Kidney epithelial cell (primary cell): Measurements from ENCODE around the gene SYPL2. TPM values are rescaled to one million over a fixed set of nuclear protein-coding genes. Genes with fewer than 3 reads are reported as not detected.

ENCODE experiments used
- DNase-seq: peaks from one replicate; pipeline ENCODE4 v3.0.0-alpha.2; 2010; ENCODE audit warnings: low read depth
- H3K27me3 ChIP-seq: 2 replicates; pipeline ENCODE4 v1.6.0; 2011; ENCODE audit warnings: low read length; ENCODE audit not compliant: control insufficient read depth, insufficient read depth
- H3K36me3 ChIP-seq: 2 replicates; pipeline ENCODE4 v1.5.1; 2011; ENCODE audit warnings: low read length; ENCODE audit not compliant: control insufficient read depth, insufficient read depth
- H3K4me3 ChIP-seq: 2 replicates; pipeline ENCODE4 v1.5.1; 2011; ENCODE audit warnings: low read depth, mild to moderate bottlenecking, control low read depth, low read length
- total RNA-seq: library from RNA; depleted of rRNA; stranded (reverse); fragments of >200 nt; gene quantifications from 2 replicates; pipeline ENCODE4 v1.2.3, GENCODE V29; 2015
- TF ChIP-seq, protein P1 (sequence below): IDR thresholded peaks from 2 replicates; pipeline ENCODE4 v1.5.1; 2011; ENCODE audit warnings: mild to moderate bottlenecking, moderate library complexity, low read length, control low read depth, inconsistent platforms; ENCODE audit not compliant: insufficient read depth, poor library complexity, severe bottlenecking

SYPL2 gene
- total RNA-seq, 1 donor from 2014 or later = 1.2 TPM

DNA sequence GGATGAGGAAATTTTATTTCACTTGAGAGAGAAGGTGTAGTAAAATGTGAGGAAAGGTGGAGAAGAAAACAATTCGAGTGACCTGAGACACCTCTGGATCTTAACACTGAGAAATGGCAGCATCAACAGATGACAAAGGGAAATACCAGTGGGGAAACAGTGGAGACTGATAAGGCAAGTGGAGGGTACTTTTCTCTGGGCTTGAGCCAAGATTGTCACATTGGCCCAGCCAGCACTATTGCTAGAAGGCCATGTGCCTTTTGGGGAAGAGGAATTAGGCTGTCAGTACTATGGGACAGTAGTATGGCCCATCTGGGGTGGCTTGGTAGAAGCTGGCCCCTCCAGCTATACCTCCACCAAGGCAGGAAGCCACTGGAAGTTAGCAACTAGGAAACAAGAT lies 8.4 kb downstream of the SYPL2 start:
- TF ChIP-seq, protein P1, sequence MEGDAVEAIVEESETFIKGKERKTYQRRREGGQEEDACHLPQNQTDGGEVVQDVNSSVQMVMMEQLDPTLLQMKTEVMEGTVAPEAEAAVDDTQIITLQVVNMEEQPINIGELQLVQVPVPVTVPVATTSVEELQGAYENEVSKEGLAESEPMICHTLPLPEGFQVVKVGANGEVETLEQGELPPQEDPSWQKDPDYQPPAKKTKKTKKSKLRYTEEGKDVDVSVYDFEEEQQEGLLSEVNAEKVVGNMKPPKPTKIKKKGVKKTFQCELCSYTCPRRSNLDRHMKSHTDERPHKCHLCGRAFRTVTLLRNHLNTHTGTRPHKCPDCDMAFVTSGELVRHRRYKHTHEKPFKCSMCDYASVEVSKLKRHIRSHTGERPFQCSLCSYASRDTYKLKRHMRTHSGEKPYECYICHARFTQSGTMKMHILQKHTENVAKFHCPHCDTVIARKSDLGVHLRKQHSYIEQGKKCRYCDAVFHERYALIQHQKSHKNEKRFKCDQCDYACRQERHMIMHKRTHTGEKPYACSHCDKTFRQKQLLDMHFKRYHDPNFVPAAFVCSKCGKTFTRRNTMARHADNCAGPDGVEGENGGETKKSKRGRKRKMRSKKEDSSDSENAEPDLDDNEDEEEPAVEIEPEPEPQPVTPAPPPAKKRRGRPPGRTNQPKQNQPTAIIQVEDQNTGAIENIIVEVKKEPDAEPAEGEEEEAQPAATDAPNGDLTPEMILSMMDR = no peak
- no peak for DNase-seq
- peaks cover 26% of the 10 kb centered on the region for H3K27me3 ChIP-seq

DNA sequence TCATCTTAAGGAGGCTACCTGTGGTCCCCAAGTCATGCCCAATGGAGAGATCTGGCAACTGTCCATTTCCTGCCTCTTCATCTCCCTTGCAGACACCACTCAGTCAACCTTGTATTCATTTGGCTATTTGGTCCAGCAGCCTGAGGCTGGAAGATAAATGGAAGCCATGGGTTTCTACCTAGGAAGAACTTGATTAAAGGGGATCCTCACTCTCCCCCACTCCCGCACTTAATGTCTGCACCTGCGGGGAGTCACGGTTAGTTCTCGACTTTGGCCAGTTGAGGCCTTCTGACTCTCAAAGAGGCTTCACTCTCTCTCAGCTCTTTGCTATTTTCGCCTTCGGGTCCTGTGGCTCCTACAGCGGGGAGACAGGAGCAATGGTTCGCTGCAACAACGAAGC lies 8.9 kb downstream of the SYPL2 start:
- no peak for DNase-seq
- Histone ChIP-seq H3K4me3 (no peak overlapping the region), H3K36me3 (no peaks in the 10 kb centered on the region), H3K27me3 (peaks cover 22% of the 10 kb centered on the region)
- TF ChIP-seq, protein P1 = no peak

More for the DNA sequence above, 8.4 kb downstream of the SYPL2 start:
- no peaks in the 10 kb centered on the region for H3K36me3 ChIP-seq
- no peak overlapping the region for H3K4me3 ChIP-seq

DNA sequence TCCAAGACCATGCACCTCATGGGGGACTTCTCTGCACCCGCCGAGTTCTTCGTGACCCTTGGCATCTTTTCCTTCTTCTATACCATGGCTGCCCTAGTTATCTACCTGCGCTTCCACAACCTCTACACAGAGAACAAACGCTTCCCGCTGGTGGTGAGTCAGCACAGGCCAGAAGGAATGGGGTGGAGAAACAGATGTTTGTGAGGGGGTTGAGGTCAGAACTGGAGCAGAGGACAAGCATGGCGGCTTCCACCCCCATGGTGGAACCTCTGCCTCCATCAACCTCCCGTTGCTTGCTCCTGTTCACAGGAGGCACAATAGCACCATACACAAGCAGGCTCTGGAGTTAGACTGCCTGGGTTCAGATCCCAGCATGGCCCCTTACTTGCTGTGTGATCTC lies 10.5 kb downstream of the SYPL2 start:
- peaks cover 17% of the 10 kb centered on the region for H3K27me3 ChIP-seq
- H3K4me3 ChIP-seq = no peak overlapping the region
- TF ChIP-seq, protein P1 = no peak
- no peak for DNase-seq
- no peaks in the 10 kb centered on the region for H3K36me3 ChIP-seq

DNA sequence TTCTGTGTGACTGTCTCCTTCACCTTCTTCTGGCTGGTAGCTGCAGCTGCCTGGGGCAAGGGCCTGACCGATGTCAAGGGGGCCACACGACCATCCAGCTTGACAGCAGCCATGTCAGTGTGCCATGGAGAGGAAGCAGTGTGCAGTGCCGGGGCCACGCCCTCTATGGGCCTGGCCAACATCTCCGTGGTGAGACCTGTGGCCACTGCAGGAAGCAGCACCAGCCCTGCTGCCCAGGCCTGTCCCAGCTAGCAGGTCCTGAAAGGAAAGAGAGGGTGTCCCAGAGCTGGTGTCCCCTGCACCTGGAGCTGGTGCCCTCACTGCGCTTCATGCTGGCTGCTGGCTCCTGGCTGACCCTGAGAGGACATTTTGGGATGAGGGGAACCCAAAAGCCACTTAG lies 11.5 kb downstream of the SYPL2 start:
- TF ChIP-seq, protein P1 = no peak
- no peak overlapping the region for H3K4me3 ChIP-seq
- peaks cover 21% of the 10 kb centered on the region for H3K27me3 ChIP-seq
- no peaks in the 10 kb centered on the region for H3K36me3 ChIP-seq
- no peak for DNase-seq

DNA sequence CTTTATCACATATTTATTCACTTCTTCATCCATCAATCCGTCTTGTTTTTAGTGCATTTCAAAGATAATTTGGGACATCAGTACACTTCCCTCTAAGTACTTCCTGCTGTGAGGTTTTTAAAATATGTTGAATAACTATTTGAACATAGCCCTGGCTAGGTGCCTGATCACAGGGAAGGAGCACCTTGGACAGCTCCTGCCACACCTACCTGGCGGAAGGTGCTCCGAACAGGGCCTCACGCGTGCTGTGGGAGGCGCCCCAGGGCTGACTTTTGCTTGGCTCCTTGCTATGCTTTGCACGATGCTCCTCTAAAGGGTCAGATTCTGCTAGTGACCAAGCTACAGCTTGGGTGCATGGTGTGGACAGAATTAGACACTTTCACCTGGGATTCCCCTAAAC lies 12.5 kb downstream of the SYPL2 start:
- peaks cover 23% of the 10 kb centered on the region for H3K27me3 ChIP-seq
- H3K36me3 ChIP-seq = no peaks in the 10 kb centered on the region
- H3K4me3 ChIP-seq = no peak overlapping the region
- no peak for DNase-seq
- TF ChIP-seq, protein P1 = no peak

DNA sequence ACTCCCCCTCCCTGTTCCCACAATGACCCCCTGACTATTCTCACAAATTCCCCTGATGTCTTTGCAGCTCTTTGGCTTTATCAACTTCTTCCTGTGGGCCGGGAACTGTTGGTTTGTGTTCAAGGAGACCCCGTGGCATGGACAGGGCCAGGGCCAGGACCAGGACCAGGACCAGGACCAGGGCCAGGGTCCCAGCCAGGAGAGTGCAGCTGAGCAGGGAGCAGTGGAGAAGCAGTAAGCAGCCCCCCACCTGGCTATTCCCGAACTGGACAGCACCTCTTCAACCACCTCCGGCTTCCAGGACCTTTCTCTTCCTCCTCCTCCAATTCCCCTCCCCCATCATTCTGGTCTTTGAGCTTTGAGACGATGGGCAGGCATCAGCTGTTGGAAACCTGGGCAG lies 13.0 kb downstream of the SYPL2 start:
- Histone ChIP-seq H3K4me3 (no peak overlapping the region), H3K27me3 (peaks cover 23% of the 10 kb centered on the region), H3K36me3 (no peaks in the 10 kb centered on the region)
- TF ChIP-seq, protein P1 = no peak
- no peak for DNase-seq
